Epithelial cell of prostate (primary cell): ENCODE results near the gene KPNA3.
"Not testable (repeated sequence)": the region's sequence is repeated elsewhere in the genome, so short reads cannot be mapped to it uniquely, and the experiment has no call there.

ENCODE experiments used
- DNase-seq: peaks from one replicate; pipeline ENCODE4 v3.0.0-alpha.2; 2011; ENCODE audit warnings: low read depth, low spot score
- H3K27ac ChIP-seq: fragments of 450-650 bp; 2 replicates; pipeline ENCODE4 v1.5.1; 2017; ENCODE audit warnings: mild to moderate bottlenecking

The KPNA3 gene

DNA sequence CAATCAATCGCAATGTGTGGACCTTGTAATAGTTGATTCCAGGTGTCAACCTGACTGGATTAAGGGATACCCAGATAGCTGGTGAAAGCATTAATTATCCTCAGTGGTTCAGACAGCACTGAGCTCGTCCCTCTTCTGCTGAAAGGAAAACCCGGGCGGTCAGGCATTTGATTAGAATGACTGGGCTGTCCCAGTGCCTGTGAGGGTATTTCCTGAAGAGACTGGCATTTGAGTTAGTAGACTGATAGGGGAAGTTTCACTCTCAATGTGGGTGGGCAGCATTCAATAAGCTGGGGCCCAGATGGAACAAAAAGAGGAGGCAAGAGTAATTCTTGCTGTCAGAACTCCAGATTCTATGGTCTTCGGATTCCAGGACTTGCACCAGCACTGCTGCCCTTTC lies 31.9 kb downstream of the KPNA3 start:
- DNase-seq: no peak
- no peak overlapping the region for H3K27ac ChIP-seq

DNA sequence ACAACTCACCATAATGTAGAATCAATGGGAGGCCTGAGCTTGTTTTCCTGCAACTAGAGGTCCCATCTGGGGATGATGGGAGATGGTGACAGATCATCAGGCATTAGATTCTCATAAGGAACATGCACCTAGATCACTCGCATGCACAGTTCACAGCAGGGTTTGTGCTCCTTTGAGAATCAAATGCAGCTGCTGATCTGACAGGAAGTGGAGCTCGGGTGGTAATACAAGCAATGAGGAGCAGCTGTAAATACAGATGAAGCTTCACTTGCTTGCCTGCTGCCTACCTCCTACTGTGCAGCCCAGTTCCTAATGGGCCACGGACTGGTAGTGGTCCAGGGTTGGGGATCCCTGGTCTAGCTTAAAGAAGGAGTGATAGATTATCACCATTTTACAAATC lies 33.0 kb downstream of the KPNA3 start:
- DNase-seq: no peak
- H3K27ac ChIP-seq: no peak overlapping the region

DNA sequence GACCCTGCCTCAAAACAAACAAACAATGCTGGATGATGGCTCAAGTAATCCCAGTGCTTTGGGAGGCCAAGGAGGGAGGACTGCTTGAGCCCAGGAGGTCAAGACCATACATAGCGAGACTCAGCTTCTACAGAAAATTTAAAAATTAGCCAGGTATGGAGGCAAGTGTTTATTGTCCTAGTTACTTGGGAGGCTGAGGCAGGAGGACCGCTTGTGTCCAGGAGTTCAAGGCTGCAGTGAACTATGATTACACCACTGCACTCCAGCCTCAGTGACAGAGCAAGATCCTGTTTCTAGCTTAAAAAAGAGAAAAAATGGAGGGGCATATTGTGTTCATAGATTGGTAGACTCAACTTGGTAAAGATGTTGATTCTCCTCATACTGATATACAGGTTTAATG lies 36.2 kb downstream of the KPNA3 start:
- no peak for DNase-seq
- no peak overlapping the region for H3K27ac ChIP-seq

DNA sequence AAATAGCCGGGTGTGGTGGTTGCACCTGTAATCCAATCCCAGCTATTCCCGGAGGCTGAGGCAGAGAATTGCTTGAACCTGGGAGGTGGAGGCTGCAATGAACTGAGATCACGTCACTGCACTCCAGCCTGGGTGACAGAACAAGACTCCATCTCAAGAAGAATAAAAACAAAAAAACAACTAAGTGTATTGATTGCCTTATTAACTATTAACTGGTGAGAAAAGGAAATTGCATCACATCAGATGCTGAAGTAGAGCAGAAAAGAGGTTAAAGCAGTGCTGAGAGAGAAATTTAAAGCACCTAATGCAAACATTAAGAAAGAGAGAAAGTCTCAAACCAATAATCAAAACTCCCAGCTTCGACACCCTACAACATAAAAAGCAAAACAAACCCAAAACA lies 38.3 kb downstream of the KPNA3 start:
- DNase-seq: no peak
- H3K27ac ChIP-seq: no peak overlapping the region

DNA sequence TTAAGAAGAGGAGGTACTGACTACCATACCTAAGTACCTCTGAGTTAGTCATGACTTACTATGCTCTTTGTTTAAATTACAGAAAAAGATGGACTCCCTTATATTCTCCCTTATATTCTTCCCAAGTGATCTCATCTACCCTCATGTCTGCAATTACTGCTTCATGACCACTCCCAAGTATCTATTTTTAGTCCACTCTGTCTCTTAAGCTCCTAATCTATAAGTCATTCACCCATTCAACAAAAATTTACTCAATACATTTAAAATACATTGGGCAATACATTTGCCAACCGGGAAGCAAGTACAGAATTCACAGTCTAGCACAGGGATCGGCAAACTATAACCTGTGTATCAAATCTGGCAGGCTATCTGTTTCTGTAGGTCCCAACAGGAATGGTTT lies 42.6 kb downstream of the KPNA3 start:
- H3K27ac ChIP-seq: no peak overlapping the region
- no peak for DNase-seq

DNA sequence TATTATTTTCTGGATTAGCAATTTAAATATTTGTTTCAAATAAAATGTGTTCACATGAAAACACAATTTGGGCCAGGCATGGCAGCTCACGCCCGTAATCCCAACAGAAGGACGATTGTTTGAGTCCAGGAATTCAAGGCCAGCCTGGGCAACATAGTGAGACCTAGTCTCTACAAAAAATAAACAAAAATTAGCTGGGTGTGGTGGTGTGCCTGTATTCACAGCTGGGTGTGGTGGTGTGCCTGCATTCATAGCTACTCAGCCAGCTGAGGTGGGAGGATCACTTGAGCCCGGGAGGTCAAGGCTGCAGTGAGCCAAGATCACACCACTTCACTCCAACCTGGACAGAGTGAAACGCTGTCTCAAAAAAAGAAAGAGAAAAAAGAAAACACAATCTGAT lies 46.4 kb downstream of the KPNA3 start:
- H3K27ac ChIP-seq: no peak overlapping the region
- no peak for DNase-seq

DNA sequence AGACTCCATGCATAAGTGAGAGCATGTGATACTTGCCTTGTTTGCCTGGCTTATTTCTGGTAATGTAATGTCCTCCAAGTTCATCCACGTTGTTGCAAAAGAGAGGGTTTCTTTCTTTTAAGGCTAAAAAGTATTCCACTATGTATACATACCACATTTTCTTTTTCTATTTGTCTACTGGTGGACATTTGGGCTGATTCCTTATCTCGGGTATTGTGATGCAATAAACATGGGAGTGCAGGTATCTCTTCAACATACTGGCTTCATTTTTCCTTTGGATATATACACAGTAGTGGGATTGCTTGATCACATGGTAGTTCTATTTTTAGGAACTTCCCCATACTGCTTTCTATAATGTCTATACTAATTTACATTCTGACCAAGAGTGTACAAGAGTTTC lies 51.6 kb downstream of the KPNA3 start:
- no peak for DNase-seq
- H3K27ac ChIP-seq: no peak overlapping the region

DNA sequence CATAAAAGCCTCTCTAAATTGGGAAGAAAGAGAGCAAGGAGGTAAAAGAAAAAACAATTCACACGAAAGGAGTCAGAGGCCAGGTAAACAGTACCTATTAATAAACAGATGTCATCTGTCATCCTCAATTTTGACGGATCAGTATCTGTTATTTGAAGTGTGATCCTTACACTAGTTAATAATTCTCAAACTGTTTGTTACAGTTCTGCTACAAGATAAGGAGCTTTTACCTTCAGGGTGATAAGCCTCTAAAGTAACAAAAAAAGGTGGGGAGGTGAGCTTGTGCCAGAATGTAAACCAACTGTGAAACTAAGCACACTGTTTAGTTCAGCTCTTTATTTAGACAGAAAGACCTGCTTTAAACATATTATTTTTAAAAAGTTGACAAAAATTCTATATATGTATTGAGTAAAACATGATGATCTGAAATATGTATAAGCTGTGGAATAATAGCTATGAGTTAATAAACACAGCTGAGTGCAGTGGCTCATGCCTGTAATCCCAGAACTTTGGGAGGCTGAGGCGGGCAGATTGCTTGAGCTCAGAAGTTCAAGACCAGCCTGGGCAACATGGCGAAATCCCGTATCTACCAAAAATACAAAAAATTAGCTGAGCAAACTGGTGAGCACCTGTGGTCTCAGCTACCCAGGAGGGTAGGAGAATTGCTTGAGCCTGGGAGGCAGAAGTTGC lies 52.8 kb downstream of the KPNA3 start:
- no peak overlapping the region for H3K27ac ChIP-seq
- DNase-seq: no peak

DNA sequence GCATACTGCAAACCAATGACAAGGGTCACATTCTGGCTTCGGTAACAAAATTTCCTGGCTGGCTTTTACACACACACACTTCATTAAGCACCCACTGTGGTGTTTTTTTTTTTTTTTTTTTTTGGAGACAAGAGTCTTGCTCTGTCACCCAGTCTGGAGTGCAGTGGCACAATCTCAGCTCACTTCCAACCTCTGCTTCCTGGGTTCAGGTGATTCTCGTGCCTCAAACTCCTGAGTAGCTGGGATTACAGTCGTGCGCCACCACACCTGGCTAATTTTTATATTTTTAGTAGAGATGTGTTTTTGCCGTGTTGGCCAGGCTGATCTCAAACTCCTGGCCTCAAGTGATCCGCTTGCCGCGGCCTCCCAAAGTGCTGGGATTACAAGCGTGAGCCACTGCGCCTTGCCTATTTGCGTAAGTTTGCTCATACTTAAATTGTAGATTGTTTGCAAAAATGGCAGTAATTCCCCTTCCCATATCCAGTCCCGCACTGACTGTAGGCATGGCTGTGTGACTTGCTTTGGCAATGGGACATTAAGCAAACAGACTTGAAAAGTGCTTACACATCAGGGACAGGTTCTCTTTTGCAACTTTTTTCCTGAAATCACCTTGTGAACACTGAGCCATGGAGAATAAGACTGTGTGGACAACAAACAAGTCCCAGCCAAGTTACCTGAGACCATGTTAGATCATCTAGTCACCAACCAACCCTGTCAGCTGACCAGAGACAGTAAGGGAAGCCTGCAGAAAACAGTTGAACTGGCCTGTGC lies 59.1 kb downstream of the KPNA3 start:
- no peak for DNase-seq
- H3K27ac ChIP-seq: no peak overlapping the region

DNA sequence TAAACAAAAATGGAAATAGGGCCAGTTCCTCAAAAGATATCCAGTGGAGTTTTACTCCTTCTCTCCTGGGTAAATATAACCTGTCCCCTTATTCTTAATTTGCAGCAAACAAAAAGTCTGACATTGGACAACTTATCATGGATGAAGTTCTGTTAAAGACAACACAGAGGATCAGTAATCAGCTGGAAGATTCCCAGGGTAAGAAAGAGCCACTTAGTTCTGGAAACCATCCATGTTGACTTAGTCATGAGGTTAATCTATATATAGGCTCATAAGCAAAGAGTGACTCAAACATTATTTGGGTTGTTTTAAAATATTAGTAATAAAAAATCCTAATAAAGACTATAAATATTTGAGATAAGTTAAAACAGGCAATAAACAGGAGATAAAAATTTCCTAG lies 60.7 kb downstream of the KPNA3 start:
- peak; percentile 14 for DNase-seq

DNA sequence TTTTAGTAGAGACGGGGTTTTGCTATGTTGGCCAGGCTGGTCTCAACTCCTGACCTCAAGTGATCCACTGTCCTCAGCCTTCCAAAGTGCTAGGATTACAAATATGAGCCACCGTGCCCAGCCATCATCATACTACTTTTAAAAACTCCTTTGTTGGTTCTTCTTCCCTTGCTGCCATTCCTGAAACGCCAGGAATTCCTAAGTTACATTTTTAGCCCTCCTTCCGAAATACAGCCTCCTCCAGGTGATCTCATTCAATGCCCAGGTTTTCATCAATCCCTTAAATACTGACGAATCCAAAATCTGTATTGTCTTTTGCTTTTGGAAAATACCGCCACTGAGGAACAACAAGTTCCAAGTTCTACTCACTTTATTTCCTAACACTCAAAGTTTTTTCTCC lies 75.9 kb downstream of the KPNA3 start:
- no peak overlapping the region for H3K27ac ChIP-seq
- no peak for DNase-seq

More for the DNA sequence above, 60.7 kb downstream of the KPNA3 start:
- H3K27ac ChIP-seq: no peak overlapping the region

DNA sequence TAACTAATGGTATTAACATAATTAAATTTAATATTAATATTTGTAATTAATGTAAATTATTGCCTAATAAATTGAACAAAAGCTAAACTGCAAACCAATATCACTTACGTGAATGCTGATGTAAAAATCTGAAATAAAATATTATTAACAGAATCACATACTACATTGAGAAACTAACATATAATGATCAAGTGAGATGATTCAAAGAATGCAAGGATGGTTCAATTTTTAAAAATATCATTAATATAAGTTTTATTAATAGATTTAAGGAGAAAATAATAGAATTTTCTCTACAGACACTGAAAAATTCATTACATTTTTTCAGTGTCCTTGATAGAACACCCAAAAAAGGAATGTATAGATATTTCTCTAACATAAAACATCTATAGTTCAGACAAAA lies 77.7 kb downstream of the KPNA3 start:
- no peak for DNase-seq
- H3K27ac ChIP-seq: no peak overlapping the region

DNA sequence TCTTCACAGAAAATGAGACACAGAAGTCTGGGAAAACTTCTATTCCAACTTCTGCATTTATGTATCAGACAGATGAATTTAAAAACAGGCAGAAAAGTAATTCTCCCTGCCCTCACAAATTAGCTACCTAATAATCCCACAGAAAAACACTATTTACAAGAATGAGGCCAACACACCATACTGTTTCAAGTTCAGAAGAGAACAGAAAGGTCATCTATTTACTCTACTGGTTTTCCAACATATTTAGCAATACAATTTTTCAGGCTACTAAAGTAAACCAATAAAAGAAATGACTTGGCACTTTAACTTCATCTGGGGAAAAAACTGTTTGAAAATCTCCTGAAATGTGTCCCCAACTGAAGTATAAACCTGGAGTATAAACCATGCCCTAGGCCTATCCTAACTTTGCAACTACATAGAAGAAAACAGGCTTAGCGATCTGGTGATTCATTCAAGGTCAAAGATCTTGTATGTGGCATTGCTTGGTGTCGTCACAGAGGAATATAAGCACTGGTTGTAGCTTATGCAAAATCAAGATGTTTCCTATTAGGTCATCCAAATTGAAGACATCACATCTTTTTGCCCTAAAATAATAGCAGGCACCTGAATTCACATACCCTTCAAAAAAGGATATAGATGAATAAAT lies 81.1 kb downstream of the KPNA3 start:
- DNase-seq: no peak
- no peak overlapping the region for H3K27ac ChIP-seq

DNA sequence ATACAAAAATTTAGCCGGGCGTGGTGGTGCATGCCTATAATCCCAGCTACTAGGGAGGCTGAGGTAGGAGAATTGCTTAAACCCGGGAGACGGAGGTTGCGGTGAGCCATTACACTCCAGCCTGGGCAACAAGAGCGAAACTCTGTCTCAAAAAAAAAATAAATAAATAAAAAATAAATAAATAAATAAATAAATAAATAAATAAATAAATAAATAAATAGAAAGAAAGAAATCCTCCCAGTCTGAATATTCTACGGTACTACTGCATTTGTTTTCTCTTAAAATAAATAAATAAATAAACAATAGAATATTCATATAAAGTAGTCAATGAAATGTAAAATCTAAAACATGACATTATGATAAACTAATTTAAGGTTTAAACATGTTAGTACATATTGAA lies 88.2 kb downstream of the KPNA3 start:
- DNase-seq, H3K27ac ChIP-seq: not testable (repeated sequence)

DNA sequence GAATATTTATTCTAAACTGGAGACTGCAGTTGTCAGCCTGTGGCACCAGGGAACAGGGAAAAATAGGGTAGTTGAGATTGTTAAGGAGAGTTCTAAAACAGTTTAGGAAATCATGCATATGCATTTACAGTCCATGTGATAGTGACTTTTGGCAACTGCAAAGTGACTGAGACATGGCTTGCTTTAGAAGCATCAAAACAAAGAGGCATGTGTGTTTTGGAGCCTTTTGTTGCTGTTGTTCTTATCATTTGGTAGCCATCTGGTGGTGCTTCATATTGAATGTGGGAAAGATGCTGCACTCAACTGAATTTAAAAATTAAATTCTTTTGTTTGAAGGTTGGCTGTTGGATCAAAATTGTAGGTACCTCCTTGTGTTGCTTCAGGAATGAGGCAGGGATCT lies 91.0 kb downstream of the KPNA3 start:
- no peak for DNase-seq
- no peak overlapping the region for H3K27ac ChIP-seq

DNA sequence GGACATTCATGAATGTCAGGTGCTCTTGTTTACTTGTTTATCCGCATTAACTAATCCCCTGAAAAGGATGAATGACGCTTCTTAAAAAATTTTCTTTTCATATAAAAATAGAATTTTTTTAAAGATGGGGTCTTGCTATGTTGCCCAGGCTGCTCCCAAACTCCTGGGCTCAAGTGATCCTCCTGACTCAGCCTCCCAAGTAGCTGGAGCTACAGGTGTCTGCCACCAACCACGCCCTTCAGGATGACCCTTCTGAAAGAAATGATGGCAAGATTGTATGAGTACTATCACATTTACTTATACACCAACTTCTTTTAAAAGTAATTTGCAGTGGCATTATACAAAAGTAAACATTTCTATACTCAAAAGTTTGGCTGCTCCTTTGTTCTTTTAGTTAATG lies 95.0 kb downstream of the KPNA3 start:
- DNase-seq: no peak
- H3K27ac ChIP-seq: no peak overlapping the region

DNA sequence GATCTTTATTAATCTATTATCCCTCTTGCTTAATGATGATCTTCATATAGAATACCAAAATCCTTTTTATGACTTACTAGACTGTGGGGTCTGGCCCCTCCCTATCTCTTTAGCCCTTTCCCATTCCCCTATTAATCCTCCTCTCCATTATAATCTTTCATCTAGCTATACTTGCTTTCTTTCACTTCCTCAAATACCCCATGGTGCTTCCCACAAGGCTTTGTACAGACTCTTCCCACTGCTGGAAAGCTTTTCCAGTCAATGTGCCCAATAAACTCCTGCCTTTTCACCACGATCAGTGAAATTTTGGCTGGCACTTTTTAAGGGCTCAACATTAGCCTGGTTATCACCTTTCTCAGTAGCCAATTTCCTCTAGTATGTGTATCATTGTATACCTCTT lies 98.0 kb downstream of the KPNA3 start:
- DNase-seq: no peak
- no peak overlapping the region for H3K27ac ChIP-seq

DNA sequence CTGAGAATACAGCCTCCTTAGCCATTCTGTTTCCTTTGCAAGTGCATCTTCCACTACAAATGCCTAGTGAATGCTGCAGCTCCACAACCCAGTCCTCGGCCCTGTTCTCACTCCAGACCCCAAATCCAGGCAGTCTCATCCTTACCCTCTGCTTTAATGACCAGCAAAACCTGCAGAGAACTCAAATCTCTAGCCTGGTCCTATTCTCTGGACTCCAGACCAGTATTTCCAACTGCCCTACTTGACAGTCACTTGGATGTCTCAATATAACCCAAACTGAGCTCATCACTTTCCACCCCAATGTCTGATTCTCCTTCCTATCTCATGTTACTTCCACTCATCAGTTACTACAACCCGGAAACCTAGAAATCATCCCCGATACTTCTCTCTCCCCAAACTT lies 98.6 kb downstream of the KPNA3 start:
- DNase-seq: no peak
- H3K27ac ChIP-seq: no peak overlapping the region

DNA sequence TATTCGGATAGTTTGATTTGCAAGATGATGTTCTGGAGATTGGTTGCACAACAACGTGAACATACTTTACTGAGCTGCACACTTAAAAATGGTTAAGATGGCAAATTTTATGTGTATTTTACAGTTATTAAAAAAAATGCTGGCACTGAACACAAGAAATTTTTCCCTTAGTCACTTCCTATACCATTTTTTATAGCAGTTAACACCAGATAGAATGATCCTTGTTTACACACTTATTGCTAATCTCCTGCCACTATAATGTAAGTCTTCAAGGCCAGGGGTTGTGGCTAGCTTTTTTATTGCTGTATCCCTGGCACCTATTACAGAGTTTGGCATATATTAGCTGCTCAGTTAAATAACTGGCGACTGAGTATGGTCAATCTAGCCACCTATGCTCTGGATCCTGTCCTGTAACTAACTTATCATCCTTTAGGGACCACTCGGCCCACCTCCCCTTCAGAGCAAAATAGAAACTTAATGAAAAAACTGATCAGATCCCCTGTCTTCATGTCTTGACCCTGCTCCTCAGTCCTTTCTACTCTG lies 99.2 kb downstream of the KPNA3 start:
- no peak for DNase-seq

DNA sequence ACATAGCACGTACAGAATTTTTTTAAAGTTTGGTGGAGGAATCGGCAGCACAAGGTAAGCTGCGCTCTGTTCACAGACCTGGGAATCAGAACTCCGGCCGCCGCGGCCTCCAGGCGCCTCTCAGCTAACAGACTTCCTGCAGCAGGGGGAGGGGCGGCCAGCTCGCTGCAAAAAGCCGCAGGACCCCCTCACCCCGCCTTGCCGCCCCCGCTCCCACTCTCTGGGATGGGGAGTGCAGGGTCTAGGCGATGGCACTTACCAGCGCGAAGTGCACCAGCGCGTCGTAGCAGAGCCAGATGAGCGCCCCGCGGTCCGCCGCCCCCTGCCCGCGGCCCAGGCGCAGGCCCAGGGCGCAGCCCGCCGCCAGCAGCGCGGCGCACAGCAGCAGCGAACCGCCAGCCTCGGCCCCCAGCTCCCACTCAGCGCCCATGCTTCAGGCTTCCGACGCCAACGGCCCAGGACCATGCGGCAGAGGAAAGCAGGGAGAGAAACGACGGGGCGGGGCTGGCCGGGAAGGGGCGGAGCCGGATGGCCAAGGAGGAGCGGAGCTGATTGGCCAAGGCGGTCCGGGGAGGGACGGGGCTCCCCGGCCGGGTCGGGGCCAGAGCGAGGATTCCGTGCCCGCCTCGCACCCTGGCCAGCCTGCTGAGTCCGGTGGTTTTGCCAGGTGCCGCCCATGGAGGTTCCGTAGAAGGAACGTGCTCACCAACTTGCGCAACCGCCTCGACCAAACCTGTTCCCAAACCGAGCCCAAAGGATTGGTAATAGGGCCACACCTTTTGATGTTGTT lies 101.3 kb downstream of the KPNA3 start, which contains the start of gene EBPL:
Gene EBPL, minus strand, starts transcription at position 492 of the 790 bp plus-strand sequence. Its CDS starts 62 bp downstream, at position 430.
- peak within 1 kb of the TSS; percentile 90 for H3K27ac ChIP-seq
- peak; percentile 89 for DNase-seq

More for the DNA sequence above, 99.2 kb downstream of the KPNA3 start:
- H3K27ac ChIP-seq: peak overlapping the region; percentile 24
